Activated CD8-positive, alpha-beta memory T cell treated with anti-CD3 and anti-CD28 coated beads, Interleukin-2, amount 10 ng/mL, durations not matched to agents 7 days and 5 days (primary cell): ENCODE measurements around the gene GPR33. TPM values are rescaled to one million over a fixed set of nuclear protein-coding genes. Genes with fewer than 3 reads are reported as not detected.
"Not testable (repeated sequence)": the region's sequence is repeated elsewhere in the genome, so short reads cannot be mapped to it uniquely, and the experiment has no call there.

ENCODE experiments used
- ATAC-seq: fragments of 150-1000 bp; cut with Tn5 transposase; one replicate; pipeline ENCODE4 v1.10.0; 2021; ENCODE audit warnings: moderate library complexity
- CTCF ChIA-PET: fragments of 350-600 bp; sonication (Branson Sonifier 250); formaldehyde crosslinking; loops from one replicate; lab custom pipeline; 2021; ENCODE audit warnings: antibody characterized with exemption; lab: Charles Lee
- DNase-seq: peaks from one replicate; pipeline ENCODE4 v3.0.0-alpha.2; 2020
- H3K27ac Mint-ChIP-seq: one replicate; pipeline ENCODE4 v1.8.0; 2021; ENCODE audit warnings: mild to moderate bottlenecking, mixed read lengths
- H3K27me3 Mint-ChIP-seq: one replicate; pipeline ENCODE4 v1.8.0; 2021; ENCODE audit warnings: mixed read lengths
- H3K36me3 Mint-ChIP-seq: one replicate; pipeline ENCODE4 v1.8.0; 2021; ENCODE audit warnings: mild to moderate bottlenecking, mixed read lengths
- H3K4me1 Mint-ChIP-seq: one replicate; pipeline ENCODE4 v1.8.0; 2021; ENCODE audit warnings: mixed read lengths
- H3K4me3 Mint-ChIP-seq: one replicate; pipeline ENCODE4 v1.8.0; 2021; ENCODE audit warnings: mild to moderate bottlenecking, moderate library complexity, mixed read lengths
- H3K9me3 Mint-ChIP-seq: one replicate; pipeline ENCODE4 v1.8.0; 2022; ENCODE audit warnings: low read depth, mixed read lengths
- total RNA-seq, 2 experiments: library from RNA; stranded (reverse); gene quantifications; one replicate each; pipeline ENCODE4 v1.2.3, GENCODE V29; 2021

The GPR33 gene
- total RNA-seq, 2 experiments from 2014 or later = not detected

GRCh38 chr14:31486764-31487163 lies 1.1 kb downstream of the GPR33 start:
- Mint-ChIP-seq H3K4me3 (no peak overlapping the region), H3K27me3 (peaks cover 3% of the 10 kb centered on the region), H3K27ac (no peak overlapping the region), H3K36me3 (no peaks in the 10 kb centered on the region), H3K9me3 (no peaks in the 10 kb centered on the region), H3K4me1 (no peaks in the 10 kb centered on the region)
- CTCF ChIA-PET = no interaction called here
- no peak for ATAC-seq
- no peak for DNase-seq

DNA sequence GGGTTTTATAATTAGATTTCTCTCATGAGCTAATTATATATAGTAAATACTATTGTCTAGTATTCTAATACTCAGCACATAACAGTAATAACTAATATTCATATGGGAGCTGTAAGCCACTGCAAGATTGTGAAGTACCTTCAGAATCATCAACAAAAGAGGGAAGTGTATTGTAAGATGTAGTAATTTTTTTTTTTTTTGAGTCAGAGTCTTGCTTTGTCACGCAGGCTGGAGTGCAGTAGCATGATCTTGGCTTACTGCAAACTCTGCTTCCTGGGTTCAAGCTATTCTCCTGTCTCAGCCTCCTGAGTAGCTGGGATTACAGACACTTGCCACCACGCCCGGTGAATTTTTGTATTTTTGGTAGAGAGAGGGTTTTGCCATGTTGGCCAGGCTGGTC lies 3.1 kb downstream of the GPR33 start:
- DNase-seq (no peak), ATAC-seq (no peak)
- Mint-ChIP-seq H3K9me3 (no peaks in the 10 kb centered on the region), H3K36me3 (no peaks in the 10 kb centered on the region), H3K4me3 (no peak overlapping the region), H3K27ac (no peak overlapping the region), H3K4me1 (no peaks in the 10 kb centered on the region), H3K27me3 (peaks cover 6% of the 10 kb centered on the region)
- CTCF ChIA-PET = no interaction called here

- Mint-ChIP-seq H3K9me3 (no peaks in the 10 kb centered on the region), H3K4me1 (no peaks in the 10 kb centered on the region), H3K4me3 (no peak overlapping the region), H3K27ac (no peak overlapping the region), H3K36me3 (no peaks in the 10 kb centered on the region), H3K27me3 (peaks cover 11% of the 10 kb centered on the region)
- ATAC-seq (no peak), DNase-seq (no peak)
- CTCF ChIA-PET = no interaction called here
Observed at GRCh38 chr14:31480156-31480555, 7.7 kb downstream of the GPR33 start.

DNA sequence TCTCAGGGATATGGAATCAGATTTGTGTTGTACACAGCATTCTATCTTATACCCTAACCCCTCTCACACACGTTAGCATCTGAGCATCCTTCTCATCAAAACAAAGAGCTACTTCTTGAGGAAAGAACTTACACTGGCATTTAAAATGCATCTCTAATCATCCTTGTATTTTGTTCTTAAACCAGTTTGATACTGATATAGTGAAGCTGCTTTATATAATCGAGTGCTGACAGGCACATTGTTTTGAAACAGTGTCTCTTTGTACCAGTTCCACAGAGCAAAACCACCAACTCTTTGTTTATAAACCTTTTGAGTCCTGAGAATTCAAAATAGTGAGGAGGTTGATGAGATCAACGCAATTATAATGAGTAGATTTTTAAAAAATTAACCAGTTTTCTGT lies 8.8 kb downstream of the GPR33 start:
- H3K27me3 Mint-ChIP-seq = peaks cover 11% of the 10 kb centered on the region

GRCh38 chr14:31477248-31477647 lies 10.6 kb downstream of the GPR33 start:
- Mint-ChIP-seq H3K27ac (no peak overlapping the region), H3K36me3 (peaks cover 3% of the 10 kb centered on the region), H3K4me3 (no peak overlapping the region), H3K4me1 (no peaks in the 10 kb centered on the region), H3K9me3 (peaks cover 2% of the 10 kb centered on the region), H3K27me3 (peaks cover 11% of the 10 kb centered on the region)
- CTCF ChIA-PET = no interaction called here
- DNase-seq = no peak
- ATAC-seq = no peak

More for the DNA sequence above, 8.8 kb downstream of the GPR33 start:
- H3K4me3 Mint-ChIP-seq = no peak overlapping the region
- H3K36me3 Mint-ChIP-seq = peaks cover under 1% of the 10 kb centered on the region
- H3K27ac Mint-ChIP-seq = no peak overlapping the region
- DNase-seq = no peak
- CTCF ChIA-PET = no interaction called here
- ATAC-seq = no peak
- H3K9me3 Mint-ChIP-seq = peaks cover under 1% of the 10 kb centered on the region
- H3K4me1 Mint-ChIP-seq = no peaks in the 10 kb centered on the region

GRCh38 chr14:31476131-31476866 lies 11.5 kb downstream of the GPR33 start:
- Mint-ChIP-seq H3K9me3 (peaks cover 2% of the 10 kb centered on the region), H3K27me3 (peaks cover 11% of the 10 kb centered on the region), H3K4me3 (no peak overlapping the region), H3K4me1 (no peaks in the 10 kb centered on the region), H3K27ac (no peak overlapping the region), H3K36me3 (peaks cover 3% of the 10 kb centered on the region)
- DNase-seq (no peak), ATAC-seq (no peak)
- CTCF ChIA-PET = no interaction called here

DNA sequence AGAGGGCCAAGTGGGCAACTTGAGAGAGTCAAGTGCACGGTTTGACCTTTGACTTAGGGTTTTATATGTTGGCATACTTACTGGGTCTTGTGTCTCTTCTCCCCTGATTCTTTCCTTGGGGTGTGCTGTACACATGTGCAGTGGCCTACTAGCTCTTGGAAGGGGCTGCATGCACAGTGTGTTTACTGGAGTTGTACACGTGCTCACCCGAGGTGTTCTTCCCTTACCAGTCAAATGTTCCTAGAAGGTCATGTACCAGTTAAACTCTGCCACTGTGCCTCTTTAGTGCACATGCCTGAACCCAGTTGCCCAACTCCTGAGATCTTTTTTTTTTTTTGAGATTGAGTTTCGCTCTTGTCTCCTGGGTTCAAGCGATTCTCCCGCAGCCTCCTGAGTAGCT lies 21.3 kb downstream of the GPR33 start:
- no peaks in the 10 kb centered on the region for H3K9me3 Mint-ChIP-seq
- no peak overlapping the region for H3K27ac Mint-ChIP-seq
- no peaks in the 10 kb centered on the region for H3K4me1 Mint-ChIP-seq
- DNase-seq = no peak
- H3K36me3 Mint-ChIP-seq = no peaks in the 10 kb centered on the region
- H3K27me3 Mint-ChIP-seq = no peaks in the 10 kb centered on the region
- CTCF ChIA-PET = no interaction called here
- H3K4me3 Mint-ChIP-seq = no peak overlapping the region
- no peak for ATAC-seq

DNA sequence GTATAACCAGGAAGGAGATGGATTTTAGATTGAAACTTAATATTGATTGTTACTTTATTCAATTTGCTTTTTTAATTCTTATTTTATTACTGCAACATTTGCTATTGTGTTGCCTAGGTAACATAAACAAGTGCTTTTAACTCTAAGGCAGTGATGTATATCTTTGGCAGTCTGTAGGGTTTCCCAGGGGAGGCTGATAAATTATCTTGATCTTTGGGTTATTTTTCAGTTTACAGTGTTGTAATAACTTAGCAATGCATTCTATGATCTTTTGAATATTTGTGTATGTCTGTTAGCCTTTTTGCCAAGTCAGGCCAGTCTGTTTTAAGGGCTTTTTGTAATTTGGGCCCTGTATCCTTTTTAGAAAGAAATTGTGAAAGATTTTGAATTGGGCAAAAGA lies 22.7 kb downstream of the GPR33 start:
- Mint-ChIP-seq H3K9me3 (no peaks in the 10 kb centered on the region), H3K27ac (no peak overlapping the region), H3K27me3 (peaks cover 3% of the 10 kb centered on the region), H3K4me3 (no peak overlapping the region), H3K36me3 (no peaks in the 10 kb centered on the region), H3K4me1 (no peaks in the 10 kb centered on the region)
- DNase-seq = no peak
- no peak for ATAC-seq
- CTCF ChIA-PET = no interaction called here

- H3K36me3 Mint-ChIP-seq, H3K27me3 Mint-ChIP-seq, CTCF ChIA-PET, ATAC-seq, DNase-seq, H3K9me3 Mint-ChIP-seq, H3K27ac Mint-ChIP-seq, H3K4me3 Mint-ChIP-seq: not testable (repeated sequence)
- H3K4me1 Mint-ChIP-seq = peaks cover 13% of the 10 kb centered on the region
Observed at GRCh38 chr14:31462450-31462849, 25.4 kb downstream of the GPR33 start.

GRCh38 chr14:31461545-31461944 lies 26.3 kb downstream of the GPR33 start:
- Mint-ChIP-seq H3K36me3 (no peaks in the 10 kb centered on the region), H3K4me3 (no peak overlapping the region), H3K9me3 (no peaks in the 10 kb centered on the region), H3K4me1 (peaks cover 13% of the 10 kb centered on the region), H3K27ac (no peak overlapping the region), H3K27me3 (peaks cover 3% of the 10 kb centered on the region)
- no peak for ATAC-seq
- no peak for DNase-seq
- CTCF ChIA-PET = no interaction called here

GRCh38 chr14:31457665-31458659 lies 29.9 kb downstream of the GPR33 start:
- ATAC-seq (no peak), DNase-seq (no peak)
- Mint-ChIP-seq H3K4me3 (peak overlapping the region; percentile 88), H3K9me3 (no peaks in the 10 kb centered on the region), H3K36me3 (no peaks in the 10 kb centered on the region), H3K4me1 (peaks cover 26% of the 10 kb centered on the region), H3K27me3 (peaks cover 3% of the 10 kb centered on the region), H3K27ac (peak overlapping the region; percentile 96)
- CTCF ChIA-PET = interaction anchor here (0.9 to 1.6 kb wide), 4 partner anchors 12 to 787 kb away, joined by 3 to 4 read pairs (median 3); partner anchors contain the start of genes HEATR5A and HECTD1

DNA sequence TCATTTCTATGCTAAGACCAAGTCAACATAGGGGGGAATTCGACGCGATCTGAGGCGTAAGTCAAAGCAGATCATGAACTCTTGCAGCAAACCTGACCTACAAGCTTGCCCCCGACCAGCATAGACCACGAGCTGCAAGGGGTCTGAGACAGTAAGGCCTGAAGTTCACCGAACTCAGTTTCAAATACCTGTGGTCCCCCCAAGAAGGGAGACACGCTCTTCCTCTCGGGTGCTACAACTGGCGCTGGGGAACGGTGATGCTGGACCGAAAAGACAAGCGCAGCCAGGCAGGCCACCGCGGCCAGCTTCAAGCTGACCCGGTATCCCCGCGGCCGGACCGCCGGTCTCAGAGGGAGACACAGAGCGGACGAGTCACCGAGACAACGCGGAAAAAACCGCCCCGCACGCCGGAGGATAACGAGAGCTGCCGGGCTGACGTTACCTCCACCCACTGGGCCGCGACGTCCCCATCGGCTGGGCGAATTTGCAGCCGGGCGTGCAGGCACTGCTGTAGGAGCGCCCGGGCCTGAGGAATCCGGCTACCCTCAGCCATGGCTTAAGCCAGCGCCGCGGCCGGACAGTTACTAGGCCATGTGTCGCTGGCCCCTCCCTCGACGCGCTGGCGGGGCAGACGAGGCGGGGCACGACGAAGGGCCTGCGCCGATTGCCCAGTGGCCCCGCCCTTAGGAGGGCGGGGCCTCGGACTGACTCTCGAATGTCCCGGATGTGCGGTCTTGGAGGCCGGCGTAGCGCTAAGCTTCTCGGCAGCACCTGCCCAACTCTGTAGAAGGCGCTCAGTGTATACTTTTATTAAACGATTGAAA lies 30.8 kb downstream of the GPR33 start, which contains the start of gene DTD2:
TSS of gene DTD2 (minus strand) at position 666 of the 824 bp plus-strand sequence. CDS start at position 553, 113 bp downstream.
- DNase-seq (peak; percentile 94), ATAC-seq (peak; percentile 99)
- Mint-ChIP-seq H3K9me3 (no peaks in the 10 kb centered on the region), H3K27ac (peak within 1 kb of the TSS; percentile 96), H3K27me3 (peaks cover 3% of the 10 kb centered on the region), H3K4me3 (peak within 1 kb of the TSS; percentile 88), H3K4me1 (peaks cover 26% of the 10 kb centered on the region), H3K36me3 (peaks cover 4% of the 10 kb centered on the region)
- CTCF ChIA-PET = interaction anchor here (0.9 to 1.6 kb wide), 4 partner anchors 11 to 788 kb away, joined by 3 to 4 read pairs (median 3); partner anchors contain the start of genes HEATR5A and HECTD1
